Trophoblast cell (in vitro differentiated cells and primary cell): Measurements from ENCODE around the gene ICA1.

Experiments used
- DNase-seq, 2 donors: peaks; one replicate each; pipeline ENCODE4 v3.0.0-alpha.2; 2016
- H2AFZ ChIP-seq: 2 replicates; pipeline ENCODE4 v1.6.1; 2013; ENCODE audit warnings: low read length, moderate library complexity, mild to moderate bottlenecking; ENCODE audit not compliant: insufficient read depth, poor library complexity
- H2AK5ac ChIP-seq: 2 replicates; pipeline ENCODE4 v1.6.1; 2013; ENCODE audit warnings: mild to moderate bottlenecking, low read length
- H2BK120ac ChIP-seq: 2 replicates; pipeline ENCODE4 v1.6.1; 2013; ENCODE audit warnings: low read length, mild to moderate bottlenecking, moderate library complexity; ENCODE audit not compliant: insufficient read depth, poor library complexity
- H2BK12ac ChIP-seq: 2 replicates; pipeline ENCODE4 v1.6.1; 2013; ENCODE audit warnings: mild to moderate bottlenecking, low read length, moderate library complexity
- H2BK5ac ChIP-seq: 2 replicates; pipeline ENCODE4 v1.6.1; 2013; ENCODE audit warnings: low read length, low read depth, moderate library complexity, mild to moderate bottlenecking; ENCODE audit not compliant: poor library complexity
- H3K14ac ChIP-seq: 2 replicates; pipeline ENCODE4 v1.6.1; 2013; ENCODE audit warnings: mild to moderate bottlenecking, low read length
- H3K18ac ChIP-seq: 2 replicates; pipeline ENCODE4 v1.6.1; 2013; ENCODE audit warnings: mild to moderate bottlenecking, low read length
- H3K23ac ChIP-seq: 2 replicates; pipeline ENCODE4 v1.6.1; 2013; ENCODE audit warnings: low read length
- H3K27ac ChIP-seq: 2 replicates; pipeline ENCODE4 v1.5.1; 2013; ENCODE audit warnings: low read depth, mild to moderate bottlenecking, inconsistent platforms, low read length, moderate library complexity
- H3K27me3 ChIP-seq: 2 replicates; pipeline ENCODE4 v1.6.1; 2013; ENCODE audit warnings: inconsistent platforms, mild to moderate bottlenecking, low read length, moderate library complexity; ENCODE audit not compliant: insufficient read depth
- H3K36me3 ChIP-seq, 2 experiments: 1 replicate in 1 of 2; 2 replicates in 1 of 2; pipeline ENCODE4 v1.6.1; 2013; ENCODE audit warnings: low read length in 2 of 2, mild to moderate bottlenecking in 2 of 2, moderate library complexity in 1 of 2; ENCODE audit not compliant: insufficient read depth in 2 of 2, control insufficient read depth in 1 of 2
- H3K4ac ChIP-seq: 2 replicates; pipeline ENCODE4 v1.6.1; 2013; ENCODE audit warnings: low read depth, mild to moderate bottlenecking, low read length, moderate library complexity
- H3K4me1 ChIP-seq, 2 experiments: 1 replicate in 1 of 2; 2 replicates in 1 of 2; pipeline ENCODE4 v1.6.1; 2013; ENCODE audit warnings: low read length in 2 of 2, mild to moderate bottlenecking in 2 of 2, moderate library complexity in 1 of 2; ENCODE audit not compliant: insufficient read depth in 2 of 2, control insufficient read depth in 1 of 2
- H3K4me2 ChIP-seq: 2 replicates; pipeline ENCODE4 v1.6.1; 2013; ENCODE audit warnings: inconsistent platforms, mild to moderate bottlenecking, low read length, moderate library complexity
- H3K4me3 ChIP-seq: 2 replicates; pipeline ENCODE4 v1.5.1; 2013; ENCODE audit warnings: mild to moderate bottlenecking, low read depth, low read length, inconsistent platforms
- H3K79me1 ChIP-seq: one replicate; pipeline ENCODE4 v1.6.1; 2013; ENCODE audit warnings: low read length
- H3K79me2 ChIP-seq: 2 replicates; pipeline ENCODE4 v1.6.1; 2013; ENCODE audit warnings: low read length, mild to moderate bottlenecking; ENCODE audit not compliant: control insufficient read depth, insufficient read depth, poor library complexity
- H3K9ac ChIP-seq: 2 replicates; pipeline ENCODE4 v1.6.1; 2013; ENCODE audit warnings: mild to moderate bottlenecking, low read length
- H3K9me3 ChIP-seq: 2 replicates; pipeline ENCODE4 v1.6.1; 2013; ENCODE audit warnings: low read depth, mild to moderate bottlenecking, control low read depth, inconsistent platforms, low read length; ENCODE audit not compliant: insufficient read depth
- H4K12ac ChIP-seq: 2 replicates; pipeline ENCODE4 v1.6.1; 2013; ENCODE audit warnings: low read depth, mild to moderate bottlenecking, low read length, moderate library complexity
- H4K8ac ChIP-seq: 2 replicates; pipeline ENCODE4 v1.6.1; 2013; ENCODE audit warnings: low read depth, mild to moderate bottlenecking, low read length, moderate library complexity
- H4K91ac ChIP-seq: one replicate; pipeline ENCODE4 v1.6.1; 2013; ENCODE audit warnings: low read depth, mild to moderate bottlenecking, low read length, moderate library complexity
- WGBS: extraction: QIAGEN DNeasy Blood & Tissue Kit; methylation state at CpG from one replicate; pipeline ENCODE4 v1.1.7; 2013; ENCODE audit warnings: missing lambda C conversion rate; ENCODE audit not compliant: insufficient read length, insufficient coverage; ENCODE audit errors: extremely low coverage; 5-methylcytosine and 5-hydroxymethylcytosine counted together

ICA1 gene

GRCh38 chr7:8117195-8117594 is 144.8 kb downstream of the ICA1 start:
- H3K14ac ChIP-seq, result no peak overlapping the region
- H3K23ac ChIP-seq, result no peak overlapping the region
- no peak overlapping the region for H3K27ac ChIP-seq
- H3K18ac ChIP-seq, result no peak overlapping the region
- H4K91ac ChIP-seq, result no peak overlapping the region
- H3K4me3 ChIP-seq, result no peak overlapping the region
- H3K79me1 ChIP-seq, result no peaks in the 10 kb centered on the region
- H3K4me1 ChIP-seq, result no peaks in the 10 kb centered on the region
- no peak overlapping the region for H2AFZ ChIP-seq
- H3K79me2 ChIP-seq, result no peaks in the 10 kb centered on the region
- peaks cover 0 to 2% of the 10 kb centered on the region in 2 experiments for H3K36me3 ChIP-seq
- no peak overlapping the region for H4K12ac ChIP-seq
- no peak overlapping the region for H3K9ac ChIP-seq
- no peak for DNase-seq
- no peak overlapping the region for H3K4ac ChIP-seq
- H2BK12ac ChIP-seq, result no peak overlapping the region
- no peak overlapping the region for H2BK120ac ChIP-seq
- H3K9me3 ChIP-seq, result peaks cover 2% of the 10 kb centered on the region
- no peak overlapping the region for H3K4me2 ChIP-seq
- no peak overlapping the region for H2BK5ac ChIP-seq
- no peak overlapping the region for H4K8ac ChIP-seq
- no CpG with 5 or more reads among the region's 2 CpGs for whole genome bisulfite sequencing
- no peaks in the 10 kb centered on the region for H3K27me3 ChIP-seq
- no peak overlapping the region for H2AK5ac ChIP-seq

- Histone ChIP-seq H4K12ac (no peak overlapping the region), H3K36me3 (peaks cover 0 to 2% of the 10 kb centered on the region in 2 experiments), H3K4me2 (no peak overlapping the region), H3K4me1 (no peaks in the 10 kb centered on the region), H2BK12ac (no peak overlapping the region), H3K27me3 (no peaks in the 10 kb centered on the region), H3K9me3 (peaks cover 2% of the 10 kb centered on the region), H3K9ac (no peak overlapping the region), H4K91ac (no peak overlapping the region), H3K79me2 (no peaks in the 10 kb centered on the region), H4K8ac (no peak overlapping the region), H3K4me3 (no peak overlapping the region), H2AFZ (no peak overlapping the region), H2BK120ac (no peak overlapping the region), H3K14ac (no peak overlapping the region), H3K23ac (no peak overlapping the region), H3K18ac (no peak overlapping the region), H2AK5ac (no peak overlapping the region), H3K27ac (no peak overlapping the region), H3K79me1 (no peaks in the 10 kb centered on the region), H2BK5ac (no peak overlapping the region), H3K4ac (no peak overlapping the region)
- no peak for DNase-seq
- WGBS, result no CpG with 5 or more reads among the region's 3 CpGs
These were observed 146.2 kb downstream of the ICA1 start for GRCh38 chr7:8115547-8116402.

GRCh38 chr7:8114175-8114574 is 147.8 kb downstream of the ICA1 start:
- no peaks in the 10 kb centered on the region for H3K79me2 ChIP-seq
- no peaks in the 10 kb centered on the region for H3K79me1 ChIP-seq
- no peak overlapping the region for H4K91ac ChIP-seq
- no CpG with 5 or more reads among the region's 4 CpGs for WGBS
- no peak overlapping the region for H3K4ac ChIP-seq
- H2AK5ac ChIP-seq, result no peak overlapping the region
- peaks cover 0 to 2% of the 10 kb centered on the region in 2 experiments for H3K36me3 ChIP-seq
- no peaks in the 10 kb centered on the region for H3K4me1 ChIP-seq
- H3K4me3 ChIP-seq, result no peak overlapping the region
- H2BK12ac ChIP-seq, result no peak overlapping the region
- no peak overlapping the region for H3K9ac ChIP-seq
- H2AFZ ChIP-seq, result no peak overlapping the region
- no peak overlapping the region for H3K27ac ChIP-seq
- H3K9me3 ChIP-seq, result peaks cover 2% of the 10 kb centered on the region
- H4K8ac ChIP-seq, result no peak overlapping the region
- H3K4me2 ChIP-seq, result no peak overlapping the region
- H2BK120ac ChIP-seq, result no peak overlapping the region
- H3K23ac ChIP-seq, result no peak overlapping the region
- no peak overlapping the region for H2BK5ac ChIP-seq
- H3K18ac ChIP-seq, result no peak overlapping the region
- no peaks in the 10 kb centered on the region for H3K27me3 ChIP-seq
- no peak overlapping the region for H3K14ac ChIP-seq
- H4K12ac ChIP-seq, result no peak overlapping the region
- no peak for DNase-seq

- Histone ChIP-seq H2BK12ac (no peak overlapping the region), H3K4me2 (no peak overlapping the region), H3K36me3 (peaks cover 0 to 2% of the 10 kb centered on the region in 2 experiments), H3K23ac (no peak overlapping the region), H3K27ac (no peak overlapping the region), H3K18ac (no peak overlapping the region), H3K4me3 (no peak overlapping the region), H3K9ac (no peak overlapping the region), H3K14ac (no peak overlapping the region), H3K27me3 (no peaks in the 10 kb centered on the region), H2AFZ (no peak overlapping the region), H2AK5ac (no peak overlapping the region), H3K4ac (no peak overlapping the region), H4K8ac (no peak overlapping the region), H3K9me3 (peaks cover 2% of the 10 kb centered on the region), H2BK120ac (no peak overlapping the region), H2BK5ac (no peak overlapping the region), H4K91ac (no peak overlapping the region), H3K79me2 (no peaks in the 10 kb centered on the region), H3K79me1 (no peaks in the 10 kb centered on the region), H3K4me1 (no peaks in the 10 kb centered on the region), H4K12ac (no peak overlapping the region)
- no CpG with 5 or more reads among the region's 3 CpGs for WGBS
- DNase-seq, result no peak
These were observed 148.8 kb downstream of the ICA1 start for GRCh38 chr7:8113184-8113583.
